ENCODE measurements around the gene CARD10.

The CARD10 gene

DNA sequence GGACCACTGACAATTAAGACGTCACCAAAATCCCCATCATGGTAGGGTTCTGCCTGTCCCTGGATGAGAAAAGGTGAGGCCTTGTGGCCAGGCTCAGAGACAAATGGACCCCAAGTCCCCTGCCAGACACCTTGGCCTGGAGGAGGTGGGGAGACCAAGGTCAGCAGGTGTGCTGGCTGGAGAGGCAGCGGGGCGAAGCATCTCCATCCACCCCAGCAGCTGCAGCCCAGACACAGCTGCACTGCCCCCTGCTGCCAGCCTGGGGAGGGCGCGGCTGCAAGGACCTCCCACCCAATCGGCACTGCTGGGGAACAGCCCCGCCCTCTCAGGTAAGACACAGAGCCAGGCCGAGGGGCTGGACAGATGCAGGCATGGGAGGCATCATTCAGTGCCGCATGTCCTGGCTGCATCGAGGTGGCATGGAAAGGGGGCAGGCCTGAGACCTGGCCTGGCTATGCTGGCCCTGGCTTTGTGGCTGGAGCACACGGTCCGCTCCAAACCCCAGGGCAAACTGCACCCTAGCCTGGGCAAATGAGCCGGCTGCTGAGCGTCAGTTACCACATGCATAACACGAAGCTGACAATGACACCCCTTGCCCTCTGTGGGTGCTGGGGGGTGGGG, 20.8 kb downstream of the CARD10 start:
- H3K9ac ChIP-seq (ENCODE audit: low read depth in 1 of 2, low read length in 2 of 2) = no peak overlapping the region
- H3K27ac ChIP-seq (ENCODE audit: low read depth, low read length) = no peak overlapping the region
- H3K9me3 ChIP-seq (ENCODE audit: control insufficient read depth in 1 of 2, low read length in 2 of 2) = no peaks in the 10 kb centered on the region
- H3K36me3 ChIP-seq (ENCODE audit: control insufficient read depth in 1 of 2, insufficient read depth in 2 of 2, low read length in 2 of 2) = peaks cover 18 to 47% of the 10 kb centered on the region in 2 donors
- no peak overlapping the region for H3K4me3 ChIP-seq (ENCODE audit: low read depth in 1 of 2, low read length in 2 of 2)
- H3K27me3 ChIP-seq (ENCODE audit: control insufficient read depth in 1 of 2, insufficient read depth in 2 of 2, low read length in 2 of 2) = peaks cover 0 to 4% of the 10 kb centered on the region in 2 donors
- peaks cover 43 to 53% of the 10 kb centered on the region in 2 donors for H3K4me1 ChIP-seq (ENCODE audit: control insufficient read depth in 1 of 2, insufficient read depth in 2 of 2, low read length in 2 of 2)

DNA sequence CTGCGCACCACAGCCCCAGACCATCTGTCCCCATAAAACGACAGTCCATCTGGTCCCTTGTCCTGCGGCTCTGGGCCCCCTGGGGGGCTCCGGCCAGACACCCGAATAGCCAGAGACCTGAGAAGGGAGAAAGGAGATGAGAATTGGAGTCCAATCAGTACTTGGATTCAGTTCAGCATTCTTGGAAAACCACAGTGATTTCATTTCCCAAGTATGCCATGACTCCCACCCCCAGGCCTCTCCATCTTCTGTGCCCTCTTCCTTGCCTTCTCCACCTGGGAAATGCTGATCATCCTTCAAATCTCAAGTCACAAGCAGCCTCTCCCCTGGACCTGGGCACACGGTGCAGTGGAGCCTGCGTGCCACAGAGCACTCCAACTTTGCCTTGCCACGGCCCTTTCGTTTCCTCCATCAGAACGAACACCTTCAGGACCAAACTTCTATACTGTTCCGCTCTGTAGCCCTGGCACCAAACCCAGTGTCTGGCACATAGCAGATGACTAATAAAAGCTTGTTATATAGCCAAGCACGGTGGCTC, 22.1 kb downstream of the CARD10 start:
- H3K4me3 ChIP-seq (ENCODE audit: low read depth in 1 of 2, low read length in 2 of 2) = no peak overlapping the region
- peaks cover 18 to 47% of the 10 kb centered on the region in 2 donors for H3K36me3 ChIP-seq (ENCODE audit: control insufficient read depth in 1 of 2, insufficient read depth in 2 of 2, low read length in 2 of 2)
- no peak overlapping the region for H3K9ac ChIP-seq (ENCODE audit: low read depth in 1 of 2, low read length in 2 of 2)
- peaks cover 0 to 4% of the 10 kb centered on the region in 2 donors for H3K27me3 ChIP-seq (ENCODE audit: control insufficient read depth in 1 of 2, insufficient read depth in 2 of 2, low read length in 2 of 2)
- H3K27ac ChIP-seq (ENCODE audit: low read depth, low read length) = no peak overlapping the region
- H3K4me1 ChIP-seq (ENCODE audit: control insufficient read depth in 1 of 2, insufficient read depth in 2 of 2, low read length in 2 of 2) = peaks cover 31 to 40% of the 10 kb centered on the region in 2 donors
- H3K9me3 ChIP-seq (ENCODE audit: control insufficient read depth in 1 of 2, low read length in 2 of 2) = no peaks in the 10 kb centered on the region

DNA sequence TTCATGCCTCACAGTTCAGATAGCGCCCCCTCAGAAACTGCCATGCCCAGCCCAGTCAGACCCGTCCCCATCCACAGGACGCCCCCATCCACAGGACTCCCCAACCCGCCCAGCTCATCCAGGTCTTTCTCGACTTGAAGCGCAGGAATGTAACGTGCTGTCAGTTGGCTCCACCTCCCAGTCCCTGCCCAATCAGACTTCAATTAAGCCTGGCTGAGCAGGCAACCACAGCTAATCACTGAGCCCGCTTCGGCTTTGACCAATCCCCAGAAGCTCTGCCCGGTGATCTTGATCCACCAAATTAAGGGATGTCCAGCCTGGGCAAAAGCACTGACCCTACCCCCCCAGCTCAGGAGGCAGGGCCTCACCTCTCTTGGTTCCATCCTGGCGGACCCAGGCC, 22.6 kb downstream of the CARD10 start:
- no peak overlapping the region for H3K27ac ChIP-seq (ENCODE audit: low read depth, low read length)
- H3K36me3 ChIP-seq (ENCODE audit: control insufficient read depth in 1 of 2, insufficient read depth in 2 of 2, low read length in 2 of 2) = peaks cover 18 to 47% of the 10 kb centered on the region in 2 donors

DNA sequence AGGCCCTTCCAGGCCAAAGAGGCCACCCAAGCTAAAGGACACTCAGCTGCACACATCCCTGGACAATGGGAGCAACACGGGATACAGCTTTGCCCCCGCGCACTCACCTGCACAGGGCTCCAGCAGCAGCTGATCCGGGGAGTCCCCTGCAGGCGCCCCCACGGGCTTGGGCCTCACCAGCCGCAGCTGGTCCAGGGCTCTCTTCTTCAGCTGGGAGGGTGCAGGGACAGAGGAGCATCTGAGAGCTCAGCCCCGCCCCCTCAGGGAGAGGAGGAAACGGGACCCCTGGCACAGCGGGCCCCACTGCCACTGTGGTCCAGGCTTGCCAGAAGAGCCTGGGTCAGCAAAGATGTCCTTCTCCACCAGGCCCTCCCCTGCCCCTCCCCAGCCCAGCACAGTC, 25.2 kb downstream of the CARD10 start:
- peaks cover 0 to 4% of the 10 kb centered on the region in 2 donors for H3K27me3 ChIP-seq (ENCODE audit: control insufficient read depth in 1 of 2, insufficient read depth in 2 of 2, low read length in 2 of 2)
- no peak overlapping the region for H3K9ac ChIP-seq (ENCODE audit: low read depth in 1 of 2, low read length in 2 of 2)
- H3K4me1 ChIP-seq (ENCODE audit: control insufficient read depth in 1 of 2, insufficient read depth in 2 of 2, low read length in 2 of 2) = peaks cover 2 to 10% of the 10 kb centered on the region in 2 donors
- H3K4me3 ChIP-seq (ENCODE audit: low read depth in 1 of 2, low read length in 2 of 2) = no peak overlapping the region
- no peak overlapping the region for H3K27ac ChIP-seq (ENCODE audit: low read depth, low read length)
- peaks cover 22 to 47% of the 10 kb centered on the region in 2 donors for H3K36me3 ChIP-seq (ENCODE audit: control insufficient read depth in 1 of 2, insufficient read depth in 2 of 2, low read length in 2 of 2)
- H3K9me3 ChIP-seq (ENCODE audit: control insufficient read depth in 1 of 2, low read length in 2 of 2) = no peaks in the 10 kb centered on the region

More for the DNA sequence above, 22.6 kb downstream of the CARD10 start:
- peaks cover 27 to 36% of the 10 kb centered on the region in 2 donors for H3K4me1 ChIP-seq (ENCODE audit: control insufficient read depth in 1 of 2, insufficient read depth in 2 of 2, low read length in 2 of 2)
- H3K4me3 ChIP-seq (ENCODE audit: low read depth in 1 of 2, low read length in 2 of 2) = no peak overlapping the region
- H3K9me3 ChIP-seq (ENCODE audit: control insufficient read depth in 1 of 2, low read length in 2 of 2) = no peaks in the 10 kb centered on the region
- H3K27me3 ChIP-seq (ENCODE audit: control insufficient read depth in 1 of 2, insufficient read depth in 2 of 2, low read length in 2 of 2) = peaks cover 0 to 4% of the 10 kb centered on the region in 2 donors
- H3K9ac ChIP-seq (ENCODE audit: low read depth in 1 of 2, low read length in 2 of 2) = no peak overlapping the region

DNA sequence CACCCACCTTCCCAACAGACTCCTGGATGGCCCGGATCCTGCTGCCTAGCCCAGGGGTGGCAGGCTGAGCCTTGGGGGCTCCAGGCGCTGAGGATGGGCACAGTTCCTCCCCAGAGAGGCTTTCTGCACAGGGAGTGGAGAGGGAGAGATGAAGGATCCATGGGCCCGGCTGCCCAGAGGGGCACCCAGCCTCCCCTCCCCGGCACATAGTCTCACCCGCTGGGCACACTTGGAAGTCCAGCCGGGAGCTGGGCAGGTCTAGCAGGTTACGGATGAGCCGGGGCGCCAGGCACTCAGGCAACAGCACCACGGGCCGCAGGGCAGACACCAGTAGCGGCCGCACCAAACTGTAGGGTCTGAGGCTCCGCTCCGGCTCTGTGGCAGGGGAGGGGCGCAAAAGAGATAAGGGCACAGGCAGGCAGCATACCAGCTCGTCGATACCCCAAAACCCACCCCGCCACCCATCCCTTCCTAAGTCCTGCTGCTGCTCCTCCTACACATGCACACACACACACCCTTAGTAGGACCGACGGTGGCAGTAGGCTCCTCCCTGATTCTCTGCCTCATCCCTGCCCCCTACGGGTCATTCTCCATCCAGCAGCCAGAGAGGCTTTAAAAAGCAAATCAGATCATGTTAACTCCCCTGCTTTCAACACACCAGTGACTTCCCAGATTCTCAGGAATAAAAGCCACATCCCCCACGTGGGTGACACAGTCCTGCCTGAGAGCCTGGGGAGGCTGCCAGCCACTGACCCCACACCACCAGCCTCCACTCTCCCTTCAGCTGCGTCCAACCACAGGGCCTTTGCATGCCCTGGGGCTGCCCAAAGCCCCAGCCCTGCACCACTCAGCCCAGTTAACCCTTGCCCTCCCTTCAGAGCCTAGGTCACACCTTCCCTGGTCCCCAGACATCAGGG, 26.5 kb downstream of the CARD10 start:
- Histone ChIP-seq H3K4me3 (ENCODE audit: low read depth in 1 of 2, low read length in 2 of 2) (no peak overlapping the region), H3K27me3 (ENCODE audit: control insufficient read depth in 1 of 2, insufficient read depth in 2 of 2, low read length in 2 of 2) (no peaks in the 10 kb centered on the region), H3K36me3 (ENCODE audit: control insufficient read depth in 1 of 2, insufficient read depth in 2 of 2, low read length in 2 of 2) (peaks cover 22 to 47% of the 10 kb centered on the region in 2 donors), H3K9me3 (ENCODE audit: control insufficient read depth in 1 of 2, low read length in 2 of 2) (no peaks in the 10 kb centered on the region), H3K9ac (ENCODE audit: low read depth in 1 of 2, low read length in 2 of 2) (no peak overlapping the region), H3K27ac (ENCODE audit: low read depth, low read length) (no peak overlapping the region), H3K4me1 (ENCODE audit: control insufficient read depth in 1 of 2, insufficient read depth in 2 of 2, low read length in 2 of 2) (no peaks in the 10 kb centered on the region)

DNA sequence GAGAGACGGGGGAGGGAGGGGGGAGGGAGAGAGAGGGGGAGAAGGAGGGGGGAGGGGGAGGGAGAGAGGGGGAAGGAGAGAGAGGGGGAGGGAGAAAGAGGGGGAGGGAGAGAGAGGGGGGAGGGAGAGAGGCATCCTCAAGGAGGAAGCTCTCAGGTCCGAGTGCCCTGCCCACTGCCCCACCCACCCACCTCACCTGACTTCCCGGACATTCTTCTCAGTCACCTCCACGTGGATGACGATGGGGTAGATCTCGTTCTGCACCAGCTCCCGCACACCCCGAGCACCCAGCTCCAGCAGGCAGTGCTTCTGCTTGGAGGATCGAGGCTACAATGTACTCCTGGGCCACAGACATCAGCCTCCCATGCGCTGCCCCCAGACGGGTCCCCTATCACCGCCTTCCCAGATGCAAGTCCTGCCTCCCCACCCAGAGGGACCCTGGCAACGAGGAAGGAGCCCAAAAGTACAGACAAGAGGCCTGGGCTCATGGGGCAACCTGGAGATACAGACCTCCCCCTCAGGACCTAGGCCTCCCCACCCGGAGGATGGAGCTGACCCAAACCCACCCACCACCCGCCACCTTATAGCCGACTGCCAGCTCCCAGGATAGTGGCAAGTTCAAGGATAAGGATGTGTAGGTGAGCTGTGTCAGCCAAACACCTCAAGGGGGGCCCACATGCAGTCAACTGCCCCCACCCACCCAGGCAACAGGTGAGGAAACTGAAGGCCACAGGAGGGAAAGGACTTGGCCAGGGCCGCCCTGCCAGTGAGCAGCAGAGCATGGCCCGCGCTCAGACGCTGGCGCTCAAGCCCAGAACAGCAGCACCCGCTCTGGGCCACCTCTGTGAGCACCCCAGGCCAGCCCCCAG, 27.4 kb downstream of the CARD10 start:
- Histone ChIP-seq H3K27me3 (ENCODE audit: control insufficient read depth in 1 of 2, insufficient read depth in 2 of 2, low read length in 2 of 2) (no peaks in the 10 kb centered on the region), H3K27ac (ENCODE audit: low read depth, low read length) (no peak overlapping the region), H3K4me1 (ENCODE audit: control insufficient read depth in 1 of 2, insufficient read depth in 2 of 2, low read length in 2 of 2) (peaks cover 4% of the 10 kb centered on the region in 2 donors), H3K36me3 (ENCODE audit: control insufficient read depth in 1 of 2, insufficient read depth in 2 of 2, low read length in 2 of 2) (peaks cover 19 to 40% of the 10 kb centered on the region in 2 donors), H3K9ac (ENCODE audit: low read depth in 1 of 2, low read length in 2 of 2) (no peak overlapping the region), H3K4me3 (ENCODE audit: low read depth in 1 of 2, low read length in 2 of 2) (no peak overlapping the region), H3K9me3 (ENCODE audit: control insufficient read depth in 1 of 2, low read length in 2 of 2) (no peaks in the 10 kb centered on the region)

DNA sequence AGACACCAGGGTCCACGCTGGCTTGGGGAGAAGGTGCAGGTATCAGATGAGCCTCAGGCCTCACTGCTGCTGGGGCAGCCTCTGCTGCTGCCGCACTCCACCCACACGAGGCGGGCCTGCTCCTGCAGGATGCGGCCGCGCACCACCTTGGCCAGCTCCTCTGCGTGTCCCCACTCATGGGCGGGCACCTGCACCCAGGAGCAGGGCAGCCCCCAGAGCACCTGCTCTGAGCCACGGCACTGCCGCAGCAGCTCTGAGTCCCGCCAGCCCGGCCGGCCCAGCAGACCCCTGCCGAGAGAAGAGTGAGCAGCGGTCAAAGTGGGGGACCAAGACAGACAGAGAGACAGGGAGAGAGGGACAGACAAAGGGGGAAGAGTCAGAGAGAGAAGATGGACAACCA, 28.1 kb downstream of the CARD10 start:
- Histone ChIP-seq H3K9ac (ENCODE audit: low read depth in 1 of 2, low read length in 2 of 2) (no peak overlapping the region), H3K36me3 (ENCODE audit: control insufficient read depth in 1 of 2, insufficient read depth in 2 of 2, low read length in 2 of 2) (peaks cover 13 to 33% of the 10 kb centered on the region in 2 donors), H3K27ac (ENCODE audit: low read depth, low read length) (no peak overlapping the region), H3K9me3 (ENCODE audit: control insufficient read depth in 1 of 2, low read length in 2 of 2) (no peaks in the 10 kb centered on the region), H3K4me3 (ENCODE audit: low read depth in 1 of 2, low read length in 2 of 2) (no peak overlapping the region), H3K4me1 (ENCODE audit: control insufficient read depth in 1 of 2, insufficient read depth in 2 of 2, low read length in 2 of 2) (peaks cover 10 to 11% of the 10 kb centered on the region in 2 donors), H3K27me3 (ENCODE audit: control insufficient read depth in 1 of 2, insufficient read depth in 2 of 2, low read length in 2 of 2) (no peaks in the 10 kb centered on the region)

DNA sequence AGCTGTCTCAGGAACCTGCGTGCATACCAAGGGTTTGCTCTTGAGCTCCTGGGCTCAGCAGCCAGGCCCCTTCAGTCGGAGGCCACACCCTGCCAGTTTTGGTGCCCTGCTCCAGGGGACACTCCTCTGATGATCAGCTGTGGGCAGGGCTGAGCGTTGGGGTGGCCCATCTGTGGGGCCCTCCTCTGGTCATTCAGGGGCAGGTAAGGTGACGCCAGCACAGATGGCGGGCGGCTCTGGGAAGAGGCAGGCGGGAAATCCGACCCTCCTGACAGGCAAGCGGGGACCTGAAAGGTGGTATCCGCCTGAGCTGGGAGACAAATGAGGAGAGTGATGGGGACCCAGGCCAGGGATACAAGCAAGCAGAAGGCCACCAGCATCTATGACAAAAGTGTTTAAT, 29.2 kb downstream of the CARD10 start:
- H3K27me3 ChIP-seq (ENCODE audit: control insufficient read depth in 1 of 2, insufficient read depth in 2 of 2, low read length in 2 of 2) = no peaks in the 10 kb centered on the region
- peaks cover 12 to 23% of the 10 kb centered on the region in 2 donors for H3K36me3 ChIP-seq (ENCODE audit: control insufficient read depth in 1 of 2, insufficient read depth in 2 of 2, low read length in 2 of 2)
- H3K9me3 ChIP-seq (ENCODE audit: control insufficient read depth in 1 of 2, low read length in 2 of 2) = no peaks in the 10 kb centered on the region
- H3K4me3 ChIP-seq (ENCODE audit: low read depth in 1 of 2, low read length in 2 of 2) = no peak overlapping the region
- H3K9ac ChIP-seq (ENCODE audit: low read depth in 1 of 2, low read length in 2 of 2) = no peak overlapping the region
- peaks cover 10 to 12% of the 10 kb centered on the region in 2 donors for H3K4me1 ChIP-seq (ENCODE audit: control insufficient read depth in 1 of 2, insufficient read depth in 2 of 2, low read length in 2 of 2)
- no peak overlapping the region for H3K27ac ChIP-seq (ENCODE audit: low read depth, low read length)

DNA sequence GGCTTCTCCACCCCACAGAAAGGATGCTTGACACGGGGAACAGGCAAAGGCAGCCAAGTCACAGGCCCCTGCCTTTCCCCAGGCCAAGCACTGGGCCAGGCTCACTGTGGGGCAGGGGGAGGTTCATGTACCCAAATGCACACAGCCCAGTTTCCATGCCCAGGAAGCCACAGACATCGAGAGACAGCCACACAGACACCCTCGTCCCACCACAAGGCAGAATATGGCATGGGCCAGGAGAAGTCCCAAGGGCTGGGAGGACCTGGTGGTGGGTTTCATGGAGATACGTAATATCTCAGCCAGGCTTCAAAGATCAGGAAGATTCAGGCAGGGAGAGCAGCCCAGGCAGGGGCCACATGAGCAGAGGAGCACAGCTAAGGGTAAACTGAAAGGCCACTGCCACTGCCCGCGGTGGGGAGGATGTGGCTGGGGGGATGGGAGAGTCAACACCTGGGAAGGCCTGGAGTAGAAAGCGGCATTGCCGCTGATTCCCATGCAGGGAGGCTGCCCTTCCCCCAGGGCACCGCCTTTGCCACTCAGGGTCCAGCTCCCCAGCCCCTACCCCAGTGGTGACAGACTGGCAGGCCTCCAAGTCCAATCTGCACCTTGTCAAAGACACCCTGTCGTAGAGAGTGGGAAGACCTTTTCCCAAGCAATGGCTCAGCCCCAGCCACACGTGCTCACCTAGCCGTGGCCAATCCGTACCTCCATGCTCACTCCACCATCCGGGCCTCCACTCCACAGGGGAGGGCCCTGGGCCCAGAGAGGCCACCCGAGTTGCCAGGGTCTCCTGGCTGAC, 30.7 kb downstream of the CARD10 start:
- Histone ChIP-seq H3K27me3 (ENCODE audit: control insufficient read depth in 1 of 2, insufficient read depth in 2 of 2, low read length in 2 of 2) (no peaks in the 10 kb centered on the region), H3K4me1 (ENCODE audit: control insufficient read depth in 1 of 2, insufficient read depth in 2 of 2, low read length in 2 of 2) (peaks cover 10 to 16% of the 10 kb centered on the region in 2 donors), H3K4me3 (ENCODE audit: low read depth in 1 of 2, low read length in 2 of 2) (no peak overlapping the region), H3K27ac (ENCODE audit: low read depth, low read length) (no peak overlapping the region), H3K36me3 (ENCODE audit: control insufficient read depth in 1 of 2, insufficient read depth in 2 of 2, low read length in 2 of 2) (peaks cover 8 to 11% of the 10 kb centered on the region in 2 donors), H3K9me3 (ENCODE audit: control insufficient read depth in 1 of 2, low read length in 2 of 2) (no peaks in the 10 kb centered on the region), H3K9ac (ENCODE audit: low read depth in 1 of 2, low read length in 2 of 2) (no peak overlapping the region)

Measured in duodenal mucosa (tissue), 2 donors.